Activated CD8-positive, alpha-beta memory T cell treated with anti-CD3 and anti-CD28 coated beads, Interleukin-2, amount 50 U/mL, for 4 hours (primary cell): ENCODE results near the gene B9D2.

Source experiments
- DNase-seq: peaks from one replicate; pipeline ENCODE4 v3.0.0-alpha.2; 2020

B9D2 gene

GRCh38 chr19:41307954-41308449 lies 55.9 kb downstream of the B9D2 start:
- DNase-seq = no peak

GRCh38 chr19:41307090-41307875 lies 56.7 kb downstream of the B9D2 start:
- no peak for DNase-seq

- DNase-seq = peak; percentile 14
Measured at GRCh38 chr19:41305927-41306793, 57.8 kb downstream of the B9D2 start.

- no peak for DNase-seq
Measured at GRCh38 chr19:41304706-41305483, 59.1 kb downstream of the B9D2 start.
